ENCODE data around the gene PPP2R5C. TPM values are rescaled to one million over a fixed set of nuclear protein-coding genes. Genes with fewer than 3 reads are reported as not detected.
"Not testable (repeated sequence)": the region's sequence is repeated elsewhere in the genome, so short reads cannot be mapped to it uniquely, and the experiment has no call there.

PPP2R5C gene
- total RNA-seq: 237 and 240 TPM in 2 replicates

GRCh38 chr14:101761032-101761880, at the start of gene PPP2R5C:
PPP2R5C (plus strand) TSS chr14:101761709; CDS start chr14:101761894, 185 bp downstream.
- intact Hi-C loops (cut with micrococcal nuclease): loop anchor here (1.0 to 5.0 kb wide), 8 partner anchors 38 to 1386 kb away; partner anchors contain the start of genes CINP, DYNC1H1, RCOR1 and TECPR2

GRCh38 chr14:101711857-101712233, 49.7 kb upstream of the PPP2R5C start:
- intact Hi-C loops (cut with micrococcal nuclease): not testable (repeated sequence)

DNA sequence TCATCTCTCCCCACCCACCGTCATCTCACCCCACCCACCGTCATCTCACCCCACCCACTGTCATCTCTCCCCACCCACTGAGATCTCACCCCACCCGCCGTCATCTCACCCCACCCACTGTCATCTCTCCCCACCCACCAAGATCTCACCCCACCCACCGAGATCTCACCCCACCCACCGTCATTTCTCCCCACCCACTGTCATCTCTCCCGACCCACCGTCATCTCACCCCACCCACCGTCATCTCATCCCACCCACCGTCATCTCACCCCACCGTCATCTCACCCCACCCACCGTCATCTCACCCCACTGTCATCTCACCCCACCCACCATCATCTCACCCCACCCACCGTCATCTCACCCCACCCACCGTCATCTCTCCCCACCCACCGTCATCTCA, 49.2 kb upstream of the PPP2R5C start:
- intact Hi-C loops (cut with micrococcal nuclease): not testable (repeated sequence)

GRCh38 chr14:101713091-101713490, 48.4 kb upstream of the PPP2R5C start:
- intact Hi-C loops (cut with micrococcal nuclease): not testable (repeated sequence)

- intact Hi-C loops (cut with micrococcal nuclease): no loop called here
Measured at GRCh38 chr14:101713621-101714349, 47.7 kb upstream of the PPP2R5C start.

DNA sequence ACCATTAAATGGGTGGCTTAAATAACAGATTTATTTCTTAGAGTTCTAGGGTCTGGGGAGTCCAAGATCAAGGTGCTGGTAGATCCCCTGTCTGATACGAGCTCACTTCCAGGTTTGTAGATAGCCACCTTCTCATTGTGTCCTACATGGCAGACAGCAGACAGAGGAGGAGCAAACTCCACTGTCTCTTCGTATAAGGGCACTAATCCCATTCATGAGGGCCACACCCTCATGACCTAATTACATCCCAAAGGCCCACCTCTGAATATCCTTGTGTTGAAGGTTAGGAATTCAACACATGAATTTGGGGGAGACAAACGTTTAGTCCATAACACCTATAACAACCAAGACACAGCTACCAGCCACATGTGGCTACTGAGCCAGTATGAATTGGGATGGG, 47.1 kb upstream of the PPP2R5C start:
- intact Hi-C loops (cut with micrococcal nuclease): no loop called here

DNA sequence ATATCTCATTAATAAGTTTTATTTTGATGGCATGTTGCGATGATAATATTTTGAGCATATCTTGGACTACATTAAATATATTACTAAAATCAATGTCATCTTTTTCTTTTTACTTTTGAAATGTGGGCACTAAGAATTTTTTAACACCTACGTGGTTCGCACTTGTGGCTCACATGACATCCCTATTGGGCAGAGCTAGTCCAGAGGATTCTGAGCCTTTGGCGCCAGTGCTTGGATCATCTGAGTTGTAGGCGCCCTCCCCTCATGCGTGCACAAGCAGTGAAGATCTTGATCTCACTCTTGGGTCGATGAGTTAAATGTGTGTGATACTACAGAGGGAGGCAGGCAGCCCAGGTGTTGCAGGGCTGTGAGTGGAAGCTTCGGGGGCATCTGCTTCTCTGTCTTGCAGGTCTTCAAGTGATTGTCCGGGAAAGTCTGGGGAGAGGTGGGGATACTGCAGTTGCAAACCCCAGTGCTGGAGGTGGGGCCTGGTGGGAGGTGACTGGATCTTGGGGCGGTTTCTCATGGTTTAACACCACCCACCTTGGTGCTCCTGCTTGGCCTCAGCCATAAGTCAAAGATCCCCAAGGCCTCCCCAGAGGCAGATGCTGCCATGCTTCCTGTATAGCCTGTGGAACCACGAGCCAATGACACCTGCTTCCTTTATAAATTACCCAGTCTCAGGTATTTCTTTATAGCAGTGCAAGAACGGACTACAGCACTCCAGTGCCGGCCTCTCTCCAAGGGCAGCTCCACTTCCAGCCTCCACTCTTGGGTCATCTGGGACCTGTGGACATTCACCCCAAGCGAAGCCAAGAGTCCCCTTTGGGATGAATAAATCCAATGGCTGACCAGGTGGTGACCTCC, 46.1 kb upstream of the PPP2R5C start:
- intact Hi-C loops (cut with micrococcal nuclease): no loop called here

DNA sequence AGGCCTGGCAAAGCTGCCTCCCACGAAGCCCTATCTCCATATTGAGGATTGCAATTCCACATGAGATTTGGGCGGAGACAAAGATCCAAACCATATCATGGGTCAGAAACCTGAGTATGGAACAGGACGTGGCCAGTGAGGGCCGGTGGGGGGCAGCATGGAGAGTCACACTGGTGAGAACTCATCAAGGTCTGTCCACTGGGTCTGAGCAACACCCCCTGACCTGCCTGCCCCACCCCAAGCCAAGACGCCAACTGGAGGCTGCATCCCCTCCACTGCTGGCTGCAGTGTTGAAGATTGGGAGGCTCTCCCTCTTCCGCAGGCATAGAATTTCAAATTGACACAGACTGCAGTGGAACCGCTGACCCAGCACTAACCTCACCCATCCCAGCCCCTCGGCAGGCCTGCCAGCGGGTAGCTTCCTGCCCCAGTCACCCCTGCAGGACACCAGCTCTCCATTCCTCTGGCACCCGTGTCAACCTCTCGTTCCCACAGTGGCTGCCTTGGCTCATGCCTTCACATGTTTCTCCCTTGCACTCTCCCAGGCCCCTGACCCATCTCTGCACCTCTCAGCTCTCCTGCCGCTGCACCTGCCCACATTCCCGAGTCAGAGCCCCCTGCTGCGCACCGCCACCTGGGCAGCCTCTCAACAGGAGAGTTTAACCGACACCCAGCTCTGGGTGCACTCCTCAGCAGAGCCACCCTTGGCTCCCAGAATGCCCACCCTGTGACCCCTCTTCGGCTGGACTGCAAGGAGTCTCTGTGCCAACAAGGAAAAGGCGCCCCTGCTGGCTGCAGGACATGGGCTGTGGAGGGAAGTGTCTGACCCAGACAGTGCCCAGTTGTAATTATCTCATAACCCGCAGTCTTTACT, 45.2 kb upstream of the PPP2R5C start:
- intact Hi-C loops (cut with micrococcal nuclease): no loop called here

- intact Hi-C loops (cut with micrococcal nuclease): no loop called here
Measured at GRCh38 chr14:101716956-101717662, 44.4 kb upstream of the PPP2R5C start.

DNA sequence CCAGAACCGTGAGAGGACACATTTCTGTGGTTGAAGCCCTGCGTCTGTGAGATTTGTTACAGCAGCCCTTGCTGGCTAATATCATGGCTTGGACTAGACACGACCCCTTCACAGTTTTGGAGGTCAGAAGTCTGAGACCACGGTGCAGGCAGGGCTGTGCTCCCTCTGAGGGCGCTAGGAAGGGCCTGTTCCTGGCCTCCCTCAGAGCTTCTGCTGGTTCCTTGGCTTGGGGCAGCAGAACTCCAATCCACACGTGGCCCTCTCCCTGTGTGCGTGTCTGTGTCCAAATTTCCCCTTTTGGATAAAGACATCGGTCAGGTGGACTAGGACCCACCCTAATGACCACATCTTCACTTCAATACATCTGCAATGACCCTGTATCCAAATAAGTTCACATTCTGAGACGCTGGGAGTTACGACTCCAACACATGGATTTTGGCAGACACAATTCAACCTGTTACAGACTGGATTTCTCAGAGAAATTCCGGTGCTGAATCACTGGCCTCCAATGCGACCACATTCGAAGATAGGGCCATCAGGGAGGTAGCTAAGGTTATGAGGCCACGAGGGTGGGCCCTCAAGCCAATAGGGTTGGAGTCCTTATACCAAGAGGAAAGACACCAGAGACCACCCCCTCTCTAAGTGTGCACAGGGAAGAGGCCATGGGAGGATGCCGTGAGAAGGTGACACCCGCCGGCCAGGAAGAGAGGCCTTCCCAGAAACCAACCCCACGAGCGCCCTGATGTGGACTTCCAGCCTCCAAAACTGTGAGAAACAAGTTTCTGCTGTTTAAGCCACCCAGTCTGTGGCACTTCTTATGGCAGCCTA, 43.6 kb upstream of the PPP2R5C start:
- intact Hi-C loops (cut with micrococcal nuclease): no loop called here

GRCh38 chr14:101719045-101719645, 42.4 kb upstream of the PPP2R5C start:
- intact Hi-C loops (cut with micrococcal nuclease): no loop called here

GRCh38 chr14:101719708-101720107, 41.8 kb upstream of the PPP2R5C start:
- intact Hi-C loops (cut with micrococcal nuclease): loop anchor here (10.0 kb wide), 1 partner anchor 595 kb away; the partner anchor contains the start of gene ZNF839

DNA sequence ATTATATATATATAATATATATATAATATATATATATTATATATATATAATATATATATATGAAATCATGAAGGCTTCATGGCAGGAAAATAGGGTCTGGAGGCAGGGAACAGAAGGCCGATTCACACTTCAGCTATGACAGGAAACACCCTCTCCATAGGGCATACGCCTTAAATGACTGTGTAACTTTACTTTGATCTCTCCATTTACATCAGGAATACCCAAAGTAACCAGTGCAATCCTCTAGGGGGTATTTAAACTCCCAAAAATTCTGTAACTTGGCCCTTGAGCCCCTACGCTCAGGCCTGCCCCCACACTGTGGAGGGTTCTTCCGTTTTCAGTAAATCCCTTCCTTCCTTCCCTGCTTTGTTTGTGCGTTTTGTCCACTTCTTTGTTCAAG, 40.4 kb upstream of the PPP2R5C start:
- intact Hi-C loops (cut with micrococcal nuclease): loop anchor here (10.0 kb wide), 1 partner anchor 594 kb away; the partner anchor contains the start of gene ZNF839

GRCh38 chr14:101721951-101722661, 39.4 kb upstream of the PPP2R5C start:
- intact Hi-C loops (cut with micrococcal nuclease): loop anchor here (1.0 to 10.0 kb wide), 5 partner anchors 9 to 593 kb away; partner anchors contain the start of genes PPP2R5C and ZNF839

DNA sequence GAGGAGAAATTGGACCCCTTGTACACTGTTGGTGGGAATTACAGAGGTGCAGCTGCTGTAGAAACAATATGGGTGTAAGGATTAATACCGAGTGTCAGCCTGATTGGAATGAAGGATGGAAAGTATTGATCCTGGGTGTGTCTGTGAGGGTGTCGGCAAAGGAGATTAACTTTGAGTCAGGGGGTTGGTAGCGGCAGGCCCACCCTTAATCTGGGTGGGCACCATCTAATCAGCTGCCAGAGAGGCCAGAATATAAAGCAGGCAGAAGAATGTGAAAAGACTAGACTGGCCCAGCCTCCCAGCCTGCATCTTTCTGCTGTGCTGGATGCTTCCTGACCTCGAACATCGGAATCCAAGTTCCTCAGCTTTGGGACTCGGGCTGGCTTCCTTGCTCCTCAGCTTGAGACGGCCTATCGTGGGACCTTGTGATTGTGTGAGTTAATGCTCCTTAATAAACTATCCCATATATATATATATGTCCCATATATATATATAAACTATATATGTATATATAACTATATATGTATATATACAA, 38.4 kb upstream of the PPP2R5C start:
- intact Hi-C loops (cut with micrococcal nuclease): loop anchor here (2.0 to 10.0 kb wide), 2 partner anchors 38 to 592 kb away; partner anchors contain the start of genes PPP2R5C and ZNF839

GRCh38 chr14:101725652-101726051, 35.9 kb upstream of the PPP2R5C start:
- intact Hi-C loops (cut with micrococcal nuclease): loop anchor here (10.0 kb wide), 1 partner anchor 589 kb away; the partner anchor contains the start of gene ZNF839
